ENCODE measurements around the gene ZBTB16. TPM values are rescaled to one million over a fixed set of nuclear protein-coding genes. Genes with fewer than 3 reads are reported as not detected.

The ZBTB16 gene
- total and polyA plus RNA-seq, 12 donors = 18.3 to 108 (median 54.6) TPM

- 77 to 83% methylated on average over 4 of the region's 4 CpGs for WGBS, 2 donors
- intact Hi-C loops (cut with DNase I) = loop anchor here in 2 of 10 donors (5.0 to 10.0 kb wide), 2 partner anchors 40 to 58 kb away; no protein-coding TSS in a partner anchor
- Histone ChIP-seq H3K36me3 (peaks cover 0 to 12% (median 0%) of the 10 kb centered on the region in 9 donors), H3K4me3 (no peak overlapping the region), H3K4me1 (peaks cover 32 to 95% (median 88%) of the 10 kb centered on the region in 9 donors), H3K9me3 (no peaks in the 10 kb centered on the region), H3K27ac (peak overlapping the region in 5 of 10 donors; percentile 12 to 70 (median 54)), H3K27me3 (no peaks in the 10 kb centered on the region)
- DNase-seq (no peak), ATAC-seq (no peak)
- no peak for TF ChIP-seq CTCF (IDR thresholded peaks at IDR 0.05)
Observed at GRCh38 chr11:114122686-114123085, 63.2 kb downstream of the ZBTB16 start.

GRCh38 chr11:114123692-114124330, 64.3 kb downstream of the ZBTB16 start:
- no peak overlapping the region for H3K4me3 ChIP-seq
- intact Hi-C loops (cut with DNase I) = loop anchor here in 2 of 10 donors (5.0 to 10.0 kb wide), 2 partner anchors 42 to 59 kb away; no protein-coding TSS in a partner anchor

GRCh38 chr11:114124601-114125144, 65.2 kb downstream of the ZBTB16 start:
- intact Hi-C loops (cut with DNase I) = loop anchor here in 2 of 10 donors (5.0 to 10.0 kb wide), 2 partner anchors 42 to 60 kb away; no protein-coding TSS in a partner anchor
- H3K36me3 ChIP-seq = peaks cover 0 to 12% (median 0%) of the 10 kb centered on the region in 9 donors
- peaks cover 48 to 100% (median 93%) of the 10 kb centered on the region in 9 donors for H3K4me1 ChIP-seq
- H3K27me3 ChIP-seq = no peaks in the 10 kb centered on the region
- H3K9me3 ChIP-seq = no peaks in the 10 kb centered on the region
- ATAC-seq (peak in 1 of 8 donors; percentile 16), DNase-seq (no peak)
- peak overlapping the region in 5 of 10 donors; percentile 22 to 70 (median 29) for H3K27ac ChIP-seq
- 89 to 93% methylated on average over 5 of the region's 5 CpGs for WGBS, 2 donors
- no peak overlapping the region for H3K4me3 ChIP-seq
- no peak for TF ChIP-seq CTCF (IDR thresholded peaks at IDR 0.05)

More at GRCh38 chr11:114123692-114124330, 64.3 kb downstream of the ZBTB16 start:
- Histone ChIP-seq H3K9me3 (no peaks in the 10 kb centered on the region), H3K36me3 (peaks cover 0 to 12% (median 0%) of the 10 kb centered on the region in 9 donors), H3K27me3 (no peaks in the 10 kb centered on the region), H3K4me1 (peaks cover 39 to 97% (median 90%) of the 10 kb centered on the region in 9 donors), H3K27ac (peak overlapping the region in 8 of 10 donors; percentile 16 to 70 (median 50))
- ATAC-seq (peak in 2 of 8 donors; percentile 38 to 52), DNase-seq (no peak)
- 72 to 78% methylated on average over 11 of the region's 11 CpGs for WGBS, 2 donors
- no peak for TF ChIP-seq CTCF (IDR thresholded peaks at IDR 0.05)

GRCh38 chr11:114125531-114125930, 66.0 kb downstream of the ZBTB16 start:
- no peak for TF ChIP-seq CTCF (IDR thresholded peaks at IDR 0.05)
- DNase-seq = no peak
- intact Hi-C loops (cut with DNase I) = loop anchor here in 1 of 10 donors (10.0 kb wide), 1 partner anchor 61 kb away; no protein-coding TSS in a partner anchor

More at GRCh38 chr11:114125531-114125930, 66.0 kb downstream of the ZBTB16 start:
- no peak for ATAC-seq
- Histone ChIP-seq H3K27me3 (no peaks in the 10 kb centered on the region), H3K4me1 (peaks cover 53 to 100% (median 93%) of the 10 kb centered on the region in 9 donors), H3K27ac (peak overlapping the region in 4 of 10 donors; percentile 5 to 29 (median 16)), H3K4me3 (no peak overlapping the region), H3K9me3 (no peaks in the 10 kb centered on the region), H3K36me3 (peaks cover 0 to 12% (median 0%) of the 10 kb centered on the region in 9 donors)
- WGBS, 2 donors = 88 to 95% methylated on average over 7 of the region's 7 CpGs

Measured in heart right ventricle (tissue), 16 donors.